BLaER1 (cell line): ENCODE results near the gene HIGD2A.

ENCODE experiments used
- H3K27ac ChIP-seq: shearing (Covaris generic); formaldehyde crosslinking; 2 replicates; pipeline ENCODE4 v1.8.1; 2022
- H3K27me3 ChIP-seq: shearing (Covaris generic); formaldehyde crosslinking; 2 replicates; pipeline ENCODE4 v1.8.1; 2022
- H3K36me3 ChIP-seq: shearing (Covaris generic); formaldehyde crosslinking; 2 replicates; pipeline ENCODE4 v1.8.1; 2022
- H3K4me1 ChIP-seq: shearing (Covaris generic); formaldehyde crosslinking; 2 replicates; pipeline ENCODE4 v1.8.1; 2022
- H3K4me2 ChIP-seq: shearing (Covaris generic); formaldehyde crosslinking; 2 replicates; pipeline ENCODE4 v1.8.1; 2022
- H3K4me3 ChIP-seq: shearing (Covaris generic); formaldehyde crosslinking; 2 replicates; pipeline ENCODE4 v1.8.1; 2022
- H3K9ac ChIP-seq: shearing (Covaris generic); formaldehyde crosslinking; 2 replicates; pipeline ENCODE4 v1.8.1; 2022
- H3K9me3 ChIP-seq: shearing (Covaris generic); formaldehyde crosslinking; 2 replicates; pipeline ENCODE4 v1.8.1; 2022
- H4K20me1 ChIP-seq: shearing (Covaris generic); formaldehyde crosslinking; 2 replicates; pipeline ENCODE4 v1.8.1; 2022
- Cebpa-rat ChIP-seq: shearing (Covaris generic); IDR thresholded peaks from 2 replicates; pipeline ENCODE4 v1.8.1; 2022

Gene HIGD2A

GRCh38 chr5:176355400-176356178, 33.0 kb upstream of the HIGD2A start:
- no peak overlapping the region for H3K9ac ChIP-seq
- TF ChIP-seq Cebpa-rat, result no peak
- no peaks in the 10 kb centered on the region for H3K9me3 ChIP-seq
- H3K4me1 ChIP-seq, result peaks cover 20% of the 10 kb centered on the region
- H3K4me2 ChIP-seq, result no peak overlapping the region
- H3K36me3 ChIP-seq, result peaks cover 89% of the 10 kb centered on the region
- peaks cover 98% of the 10 kb centered on the region for H4K20me1 ChIP-seq
- no peaks in the 10 kb centered on the region for H3K27me3 ChIP-seq
- no peak overlapping the region for H3K27ac ChIP-seq
- no peak overlapping the region for H3K4me3 ChIP-seq

- Histone ChIP-seq H3K9ac (no peak overlapping the region), H3K9me3 (no peaks in the 10 kb centered on the region), H3K27me3 (no peaks in the 10 kb centered on the region), H3K4me3 (no peak overlapping the region), H3K27ac (no peak overlapping the region), H3K36me3 (peaks cover 83% of the 10 kb centered on the region), H3K4me1 (peaks cover 22% of the 10 kb centered on the region), H4K20me1 (peaks cover 98% of the 10 kb centered on the region), H3K4me2 (no peak overlapping the region)
- TF ChIP-seq Cebpa-rat, result no peak
Measured at GRCh38 chr5:176356179-176356566, 32.4 kb upstream of the HIGD2A start.

GRCh38 chr5:176359658-176360057, 28.9 kb upstream of the HIGD2A start:
- no peak overlapping the region for H3K27ac ChIP-seq
- H3K9ac ChIP-seq, result no peak overlapping the region
- peaks cover 34% of the 10 kb centered on the region for H3K4me1 ChIP-seq
- peaks cover 9% of the 10 kb centered on the region; the same call in 1 of the 2 replicates for H3K27me3 ChIP-seq
- peak overlapping the region; percentile 96 for H3K4me2 ChIP-seq
- TF ChIP-seq Cebpa-rat, result no peak
- peaks cover 64% of the 10 kb centered on the region for H4K20me1 ChIP-seq
- H3K4me3 ChIP-seq, result no peak overlapping the region
- no peaks in the 10 kb centered on the region for H3K9me3 ChIP-seq
- H3K36me3 ChIP-seq, result peaks cover 48% of the 10 kb centered on the region

GRCh38 chr5:176360894-176361436, 27.6 kb upstream of the HIGD2A start:
- H3K27me3 ChIP-seq, result peaks cover 22% of the 10 kb centered on the region
- peaks cover 40% of the 10 kb centered on the region for H3K4me1 ChIP-seq
- H3K36me3 ChIP-seq, result peaks cover 35% of the 10 kb centered on the region
- peak overlapping the region; percentile 97 for H3K4me3 ChIP-seq
- H3K9ac ChIP-seq, result peak overlapping the region; percentile 95
- H3K27ac ChIP-seq, result peak overlapping the region; percentile 88
- H4K20me1 ChIP-seq, result peaks cover 51% of the 10 kb centered on the region
- peak overlapping the region; percentile 96 for H3K4me2 ChIP-seq
- no peaks in the 10 kb centered on the region for H3K9me3 ChIP-seq
- TF ChIP-seq Cebpa-rat, result no peak

- Histone ChIP-seq H3K4me3 (peak within 1 kb of the TSS; percentile 97), H3K4me1 (peaks cover 47% of the 10 kb centered on the region), H3K27ac (peak within 1 kb of the TSS; percentile 88), H4K20me1 (peaks cover 44% of the 10 kb centered on the region), H3K4me2 (peak within 1 kb of the TSS; percentile 96), H3K9ac (peak within 1 kb of the TSS; percentile 95), H3K36me3 (peaks cover 28% of the 10 kb centered on the region), H3K27me3 (peaks cover 28% of the 10 kb centered on the region), H3K9me3 (no peaks in the 10 kb centered on the region)
- no peak for TF ChIP-seq Cebpa-rat
Measured at GRCh38 chr5:176361437-176362232, 26.9 kb upstream of the HIGD2A start, which contains the start of gene KIAA1191. Gene KIAA1191 (minus strand): TSS chr5:176361764. CDS start chr5:176359508, 2,256 bp downstream.

- peak overlapping the region; percentile 60 for H3K27ac ChIP-seq
- H4K20me1 ChIP-seq, result peaks cover 40% of the 10 kb centered on the region
- H3K27me3 ChIP-seq, result peaks cover 34% of the 10 kb centered on the region
- peak overlapping the region; percentile 96 for H3K4me2 ChIP-seq
- peaks cover 23% of the 10 kb centered on the region for H3K36me3 ChIP-seq
- peak overlapping the region; percentile 95; the same call in 1 of the 2 replicates for H3K9ac ChIP-seq
- peaks cover 52% of the 10 kb centered on the region for H3K4me1 ChIP-seq
- TF ChIP-seq Cebpa-rat, result no peak
- H3K9me3 ChIP-seq, result no peaks in the 10 kb centered on the region
- peak overlapping the region; percentile 97 for H3K4me3 ChIP-seq
Measured at GRCh38 chr5:176362233-176362490, 26.4 kb upstream of the HIGD2A start.

GRCh38 chr5:176364765-176365350, 23.7 kb upstream of the HIGD2A start:
- peak overlapping the region; percentile 93 for H3K4me3 ChIP-seq
- peaks cover 25% of the 10 kb centered on the region for H3K36me3 ChIP-seq
- H3K9ac ChIP-seq, result peak overlapping the region; percentile 82
- no peak for TF ChIP-seq Cebpa-rat
- H3K27me3 ChIP-seq, result peaks cover 38% of the 10 kb centered on the region
- H3K27ac ChIP-seq, result peak overlapping the region; percentile 73
- peaks cover 54% of the 10 kb centered on the region for H3K4me1 ChIP-seq
- H4K20me1 ChIP-seq, result peaks cover 19% of the 10 kb centered on the region
- no peaks in the 10 kb centered on the region for H3K9me3 ChIP-seq
- H3K4me2 ChIP-seq, result peak overlapping the region; percentile 94

GRCh38 chr5:176365351-176366231, 23.0 kb upstream of the HIGD2A start, which contains the start of gene ARL10:
Gene ARL10 (plus strand): TSS chr5:176365487. CDS start chr5:176365564, 77 bp downstream.
- Histone ChIP-seq H3K9ac (peak within 1 kb of the TSS; percentile 82), H3K27me3 (peaks cover 38% of the 10 kb centered on the region), H3K9me3 (no peaks in the 10 kb centered on the region), H3K4me2 (peak within 1 kb of the TSS; percentile 94), H3K4me1 (peaks cover 46% of the 10 kb centered on the region), H3K27ac (peak within 1 kb of the TSS; percentile 73), H4K20me1 (peaks cover 12% of the 10 kb centered on the region), H3K4me3 (peak within 1 kb of the TSS; percentile 93), H3K36me3 (peaks cover 32% of the 10 kb centered on the region)
- TF ChIP-seq Cebpa-rat, result no peak
